Activated gamma-delta T cell treated with anti-CD3 and anti-CD28 coated beads, Interleukin-2, amount 50 U/mL, for 16 hours (primary cell): ENCODE measurements around the gene CSPG4.
"Not testable (repeated sequence)": the region's sequence is repeated elsewhere in the genome, so short reads cannot be mapped to it uniquely, and the experiment has no call there.

ENCODE experiments used
- DNase-seq: peaks from one replicate; pipeline ENCODE4 v3.0.0-alpha.2; 2020; ENCODE audit warnings: low read depth

Gene CSPG4, protein sequence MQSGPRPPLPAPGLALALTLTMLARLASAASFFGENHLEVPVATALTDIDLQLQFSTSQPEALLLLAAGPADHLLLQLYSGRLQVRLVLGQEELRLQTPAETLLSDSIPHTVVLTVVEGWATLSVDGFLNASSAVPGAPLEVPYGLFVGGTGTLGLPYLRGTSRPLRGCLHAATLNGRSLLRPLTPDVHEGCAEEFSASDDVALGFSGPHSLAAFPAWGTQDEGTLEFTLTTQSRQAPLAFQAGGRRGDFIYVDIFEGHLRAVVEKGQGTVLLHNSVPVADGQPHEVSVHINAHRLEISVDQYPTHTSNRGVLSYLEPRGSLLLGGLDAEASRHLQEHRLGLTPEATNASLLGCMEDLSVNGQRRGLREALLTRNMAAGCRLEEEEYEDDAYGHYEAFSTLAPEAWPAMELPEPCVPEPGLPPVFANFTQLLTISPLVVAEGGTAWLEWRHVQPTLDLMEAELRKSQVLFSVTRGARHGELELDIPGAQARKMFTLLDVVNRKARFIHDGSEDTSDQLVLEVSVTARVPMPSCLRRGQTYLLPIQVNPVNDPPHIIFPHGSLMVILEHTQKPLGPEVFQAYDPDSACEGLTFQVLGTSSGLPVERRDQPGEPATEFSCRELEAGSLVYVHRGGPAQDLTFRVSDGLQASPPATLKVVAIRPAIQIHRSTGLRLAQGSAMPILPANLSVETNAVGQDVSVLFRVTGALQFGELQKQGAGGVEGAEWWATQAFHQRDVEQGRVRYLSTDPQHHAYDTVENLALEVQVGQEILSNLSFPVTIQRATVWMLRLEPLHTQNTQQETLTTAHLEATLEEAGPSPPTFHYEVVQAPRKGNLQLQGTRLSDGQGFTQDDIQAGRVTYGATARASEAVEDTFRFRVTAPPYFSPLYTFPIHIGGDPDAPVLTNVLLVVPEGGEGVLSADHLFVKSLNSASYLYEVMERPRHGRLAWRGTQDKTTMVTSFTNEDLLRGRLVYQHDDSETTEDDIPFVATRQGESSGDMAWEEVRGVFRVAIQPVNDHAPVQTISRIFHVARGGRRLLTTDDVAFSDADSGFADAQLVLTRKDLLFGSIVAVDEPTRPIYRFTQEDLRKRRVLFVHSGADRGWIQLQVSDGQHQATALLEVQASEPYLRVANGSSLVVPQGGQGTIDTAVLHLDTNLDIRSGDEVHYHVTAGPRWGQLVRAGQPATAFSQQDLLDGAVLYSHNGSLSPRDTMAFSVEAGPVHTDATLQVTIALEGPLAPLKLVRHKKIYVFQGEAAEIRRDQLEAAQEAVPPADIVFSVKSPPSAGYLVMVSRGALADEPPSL (N-terminal part only)

DNA sequence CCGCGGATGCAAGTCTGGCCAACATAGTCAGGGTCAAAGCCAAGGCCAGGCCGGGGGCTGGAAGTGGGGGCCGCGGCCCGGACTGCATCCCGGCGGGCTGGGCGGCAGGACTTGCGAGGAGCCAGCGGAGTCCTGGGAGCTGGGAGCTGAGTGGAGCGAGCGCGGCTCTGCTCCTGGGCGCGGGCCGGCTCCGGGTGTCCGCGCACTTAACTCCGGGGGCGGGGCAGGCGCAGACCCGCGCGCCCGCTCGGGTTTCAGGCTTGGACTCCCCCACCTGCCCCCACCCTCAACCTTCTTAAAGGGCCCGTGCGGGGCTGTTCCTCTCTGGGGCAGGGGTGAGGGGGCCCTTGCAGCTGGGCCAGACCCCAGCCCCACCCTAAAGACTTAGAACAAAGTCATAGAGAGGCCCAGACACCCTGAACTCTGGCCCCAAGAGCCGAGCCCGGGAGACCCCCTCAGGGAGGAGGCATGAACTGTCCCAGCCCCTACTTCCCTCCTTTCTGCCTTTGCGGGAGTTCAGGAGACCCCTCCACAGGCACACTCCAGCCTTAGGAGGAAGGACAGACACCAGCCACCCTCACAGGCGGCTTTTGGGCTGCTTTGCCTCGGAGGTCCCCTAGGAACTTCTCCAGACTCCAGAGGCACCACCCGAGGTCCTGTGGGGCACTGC lies at the start of gene CSPG4:
Gene CSPG4 (minus strand): TSS at position 181 of the 670 bp plus-strand sequence. CDS start 93 bp downstream, at position 88.
- DNase-seq, result no peak

DNA sequence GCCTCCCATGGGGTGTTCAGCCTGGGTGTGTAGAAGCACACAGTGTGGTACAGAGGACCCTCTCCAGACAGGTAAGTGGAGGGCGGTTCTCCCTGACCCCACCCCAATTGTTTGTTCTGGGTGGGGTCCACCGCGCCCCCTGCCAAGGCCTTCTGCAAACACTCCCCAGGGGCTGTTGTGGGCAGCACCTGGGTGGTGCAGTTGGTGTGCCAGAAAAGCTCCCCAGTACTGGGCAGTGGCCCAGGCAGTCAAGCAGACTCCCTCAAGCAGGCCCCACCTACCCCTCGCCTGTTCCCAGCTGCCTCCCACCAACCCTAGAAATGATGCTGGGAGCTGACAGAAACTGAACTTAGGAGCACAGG lies 49.7 kb upstream of the CSPG4 start:
- DNase-seq, result not testable (repeated sequence)

DNA sequence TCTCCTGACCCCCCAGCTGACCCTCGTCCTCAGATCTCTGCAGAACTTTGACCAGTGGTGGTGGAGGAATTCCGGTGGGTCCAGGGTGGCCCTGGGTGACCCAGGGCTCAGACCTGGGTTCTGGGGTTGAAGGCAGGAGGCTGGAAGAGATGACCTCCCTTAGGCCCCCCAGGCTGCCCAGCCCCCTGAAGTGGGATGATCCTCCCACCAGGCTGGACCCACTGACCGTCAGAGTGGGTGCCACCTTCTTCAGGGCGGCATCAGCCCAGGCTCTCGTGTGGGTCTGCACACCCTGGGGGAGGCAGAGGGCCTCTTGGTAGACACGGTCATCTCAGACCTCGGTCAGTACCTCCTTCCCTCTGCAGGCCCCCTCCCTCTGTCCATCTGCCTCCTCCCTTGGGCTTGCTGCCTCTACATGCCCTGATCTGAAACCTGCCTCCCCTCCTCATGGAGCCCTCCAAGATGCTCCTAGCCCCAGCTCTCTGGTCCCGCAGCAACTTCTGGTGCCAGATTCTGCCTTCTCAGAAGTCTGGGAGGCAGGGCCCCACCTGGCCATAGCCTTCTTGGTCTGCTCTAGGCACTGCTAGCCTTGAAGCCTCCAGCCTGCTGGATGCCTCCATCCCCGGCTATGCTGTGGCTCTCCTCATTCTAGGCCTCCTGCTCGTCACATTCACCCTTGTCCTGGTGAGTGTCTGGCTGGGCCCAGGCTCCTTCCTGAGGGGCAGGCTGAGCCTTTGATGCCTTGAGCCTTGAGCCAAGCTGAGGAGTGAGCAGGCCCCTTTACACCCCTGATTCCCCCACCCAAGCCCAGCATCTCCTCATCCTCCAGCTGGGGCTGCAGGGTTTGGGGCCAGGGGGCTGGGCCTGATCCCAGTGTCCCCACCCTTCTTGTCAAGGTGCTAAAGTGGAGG lies 49.1 kb upstream of the CSPG4 start:
- no peak for DNase-seq

DNA sequence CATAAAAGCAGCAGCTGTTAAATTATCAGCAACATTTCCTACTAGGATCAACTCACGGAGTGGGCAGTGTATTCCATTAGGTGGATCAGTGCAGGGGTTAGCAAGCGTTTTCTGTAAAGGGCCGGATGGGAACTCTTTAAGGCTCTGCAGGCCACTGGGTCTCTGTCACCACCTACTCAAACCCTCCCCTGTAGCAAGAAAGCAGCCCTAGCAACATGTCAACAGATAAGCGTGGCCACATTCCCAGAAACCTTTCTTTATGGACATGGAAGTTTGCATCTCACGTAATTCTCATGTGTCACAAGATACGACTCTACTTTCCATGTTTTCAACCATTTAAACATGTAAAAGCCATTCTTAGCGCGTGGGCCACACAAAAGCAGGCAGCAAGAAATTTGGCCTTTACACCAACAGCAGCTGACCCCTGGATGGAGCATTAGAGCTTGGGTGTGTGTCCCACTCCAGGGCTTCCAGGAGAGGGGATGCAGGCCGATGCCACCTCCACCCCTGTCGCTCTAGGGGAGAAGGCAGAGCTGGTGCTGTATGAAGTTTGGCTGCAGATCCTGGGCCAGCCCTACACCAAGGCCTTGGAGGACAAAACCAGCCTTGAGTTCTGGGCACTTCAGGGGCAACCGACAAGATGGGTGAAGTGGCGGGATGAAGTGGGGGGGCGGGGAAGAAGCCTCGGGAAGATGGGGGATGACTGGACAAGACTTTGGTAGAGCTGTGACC lies 48.2 kb upstream of the CSPG4 start:
- no peak for DNase-seq

DNA sequence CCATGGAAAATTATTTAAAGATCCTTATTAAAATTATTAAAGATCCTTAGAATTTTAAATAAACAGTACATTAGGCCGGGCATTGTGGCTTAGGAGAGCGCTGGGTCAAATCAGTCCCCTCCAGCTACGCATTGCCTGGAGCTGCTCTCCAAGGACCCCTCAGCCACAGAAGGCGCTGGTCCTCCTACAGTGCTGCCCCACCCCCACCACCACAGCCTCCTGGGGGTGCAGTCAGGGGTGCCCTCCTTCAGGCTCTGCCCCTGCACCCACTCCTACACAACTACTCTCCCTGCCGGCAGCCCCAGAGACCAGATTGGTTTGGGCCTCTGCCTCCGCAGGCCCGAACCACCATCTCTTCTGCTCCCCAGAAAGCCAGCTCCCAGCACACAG lies 47.5 kb upstream of the CSPG4 start:
- DNase-seq, result not testable (repeated sequence)

DNA sequence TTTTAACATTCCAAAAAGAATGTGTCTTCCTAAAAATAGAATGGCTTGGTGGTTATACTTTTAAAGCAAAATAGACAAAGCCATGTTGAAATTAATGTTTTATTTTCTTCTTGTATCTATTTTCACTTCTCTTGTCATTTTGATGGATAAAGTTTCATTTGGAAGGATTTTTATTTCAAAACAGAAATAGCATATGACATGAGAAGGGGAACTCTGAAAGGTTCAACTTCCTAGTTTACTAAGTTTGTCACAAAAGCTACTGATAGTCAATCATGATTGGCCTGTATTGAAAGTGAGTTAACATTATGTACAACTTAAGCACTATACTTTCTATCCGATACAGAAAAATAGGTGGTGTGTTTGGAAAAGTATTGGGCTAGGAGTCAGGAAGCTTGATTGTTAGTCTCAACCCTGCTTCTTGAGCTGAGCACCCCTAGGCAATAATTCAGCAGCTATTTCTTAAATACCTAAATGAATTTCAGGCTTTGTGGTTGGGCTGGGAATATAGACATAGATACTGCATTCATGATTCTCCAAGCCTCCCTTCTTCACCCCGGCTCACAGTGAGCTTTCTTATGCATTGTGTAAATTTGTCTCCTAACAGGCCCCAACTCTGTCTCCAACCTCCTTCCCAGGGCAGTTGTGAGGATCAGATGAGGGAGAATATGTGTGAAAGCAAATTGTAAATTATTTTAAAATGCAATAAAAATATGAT lies 46.9 kb upstream of the CSPG4 start:
- DNase-seq, result no peak

DNA sequence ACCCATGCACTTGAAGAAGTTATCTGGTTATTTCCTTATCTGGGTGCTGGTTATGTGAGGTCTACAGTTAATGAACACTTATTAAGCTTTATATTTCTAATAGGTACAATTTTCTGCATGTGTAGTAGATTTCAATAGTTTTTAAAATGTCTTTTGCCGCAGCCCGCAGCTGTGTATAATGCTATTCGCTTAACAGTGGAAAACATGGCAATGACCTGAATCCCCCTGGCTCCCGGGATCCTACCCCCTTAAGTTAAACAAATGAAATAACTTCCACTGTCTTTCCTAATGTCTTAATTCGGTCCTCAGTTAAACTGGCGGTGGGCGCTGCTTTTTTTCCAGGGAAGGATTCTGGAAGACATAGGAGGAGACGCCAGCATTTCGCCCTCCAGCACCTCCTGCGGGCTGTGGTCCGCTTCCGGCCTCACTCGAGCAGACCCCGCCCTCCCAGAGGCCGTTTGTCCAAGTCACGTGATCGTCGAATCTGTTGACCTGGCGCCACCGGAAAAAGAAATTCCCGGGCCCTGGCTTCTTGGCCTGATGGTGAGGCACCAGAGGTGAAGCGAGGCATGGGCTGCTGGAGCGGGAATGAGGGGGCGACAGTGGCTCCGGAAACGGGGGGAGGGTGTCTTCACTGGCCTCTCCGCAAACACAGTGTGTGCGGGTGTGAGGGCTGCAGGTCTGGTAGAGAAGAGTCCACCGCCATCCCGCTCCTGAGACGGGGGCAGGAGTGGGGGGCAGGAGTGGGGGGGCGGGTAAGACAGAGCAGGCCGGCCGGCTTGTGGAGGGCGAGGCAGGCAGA lies 45.6 kb upstream of the CSPG4 start:
- peak; percentile 12 for DNase-seq

DNA sequence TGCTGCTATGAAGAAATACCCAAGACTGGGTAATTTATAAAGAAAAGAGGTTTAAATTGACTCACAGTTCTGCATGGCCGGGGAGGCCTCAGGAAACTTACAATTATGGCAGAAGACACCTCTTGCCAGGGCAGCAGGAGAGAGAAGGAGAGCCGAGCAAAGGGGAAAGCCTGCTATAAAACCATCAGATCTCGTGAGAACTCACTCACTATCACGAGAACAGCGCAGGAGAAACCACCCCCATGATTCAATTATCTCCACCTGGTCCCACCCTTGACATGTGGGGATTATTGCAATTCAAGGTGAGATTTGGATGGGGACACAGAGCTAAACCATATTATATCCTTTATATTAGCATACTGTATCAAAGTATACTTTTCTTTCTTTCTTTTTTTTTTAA lies 42.2 kb upstream of the CSPG4 start:
- DNase-seq, result not testable (repeated sequence)

DNA sequence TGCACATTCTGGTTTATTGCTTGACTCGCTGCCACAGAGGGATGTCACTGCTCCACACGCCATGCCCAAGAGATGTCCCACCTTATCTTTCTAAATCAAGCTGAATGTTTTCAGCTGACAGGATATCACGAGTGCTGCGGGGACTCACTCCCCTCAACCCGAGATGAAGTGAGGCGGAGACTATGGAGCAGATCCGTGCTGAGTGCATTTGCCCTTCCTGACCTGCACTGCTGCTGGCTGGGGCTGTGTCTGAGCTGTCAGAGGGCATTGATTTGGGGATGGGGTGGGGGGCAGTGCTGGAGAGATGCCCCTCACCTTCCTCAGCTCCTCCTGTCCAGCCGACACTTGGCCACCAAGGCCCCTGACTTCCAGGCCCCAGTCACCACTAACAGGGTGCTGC lies 40.5 kb upstream of the CSPG4 start:
- DNase-seq, result no peak

DNA sequence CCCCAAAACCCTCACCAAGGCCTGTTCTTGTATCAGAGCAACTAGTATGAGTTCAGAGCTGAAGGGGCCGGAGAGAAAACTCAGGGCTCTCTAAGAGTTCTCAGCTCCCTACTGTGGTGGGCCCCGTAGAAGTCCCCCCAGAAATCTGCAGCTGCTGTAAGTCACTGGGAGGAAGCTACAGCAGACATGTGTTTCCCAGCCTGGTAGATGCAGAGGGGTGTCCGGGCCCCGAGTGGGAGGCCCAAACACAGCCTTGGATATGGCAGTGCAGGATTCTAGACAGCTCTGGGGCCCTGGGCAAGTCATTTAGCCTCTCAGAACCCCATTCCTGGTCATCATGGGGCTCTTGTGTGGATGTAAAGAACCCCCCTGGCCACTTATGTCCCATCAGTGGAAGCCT lies 39.2 kb upstream of the CSPG4 start:
- no peak for DNase-seq

DNA sequence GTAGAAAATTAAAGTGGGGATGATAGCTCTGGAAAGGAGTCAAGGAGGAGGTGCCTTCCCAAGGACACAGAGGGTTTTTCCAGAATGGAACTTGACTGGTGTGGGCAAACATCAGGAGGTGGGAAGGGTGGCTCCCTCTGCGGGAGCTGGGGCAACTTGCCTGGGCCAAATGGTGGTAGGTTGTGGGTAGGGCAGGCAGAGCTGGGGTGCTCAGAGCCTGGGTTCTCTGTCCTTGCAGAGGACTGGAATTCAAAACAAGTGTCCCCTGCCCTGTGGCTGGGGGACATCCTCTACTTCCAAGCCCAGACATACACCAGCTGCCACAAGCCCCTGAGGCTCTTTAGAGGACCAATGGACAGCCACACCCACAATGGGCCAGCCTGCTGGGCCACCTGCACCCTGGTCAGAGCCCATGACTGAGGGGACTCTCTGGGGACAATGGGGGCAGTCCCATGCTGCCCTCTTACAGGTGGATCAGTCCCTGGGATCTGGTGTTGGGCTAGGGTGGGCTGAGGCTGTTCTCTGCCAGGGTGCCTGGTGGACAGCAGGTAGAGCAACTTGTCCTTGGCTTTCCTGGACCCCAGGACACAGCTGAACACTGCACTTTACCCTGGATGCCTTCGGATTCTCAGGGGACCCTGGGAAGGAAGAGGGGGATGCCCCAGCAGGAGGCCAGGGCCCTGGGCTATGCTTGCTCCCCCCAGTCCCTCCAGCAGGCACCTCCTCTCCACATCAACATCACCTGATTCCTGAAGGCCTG lies 38.6 kb upstream of the CSPG4 start:
- DNase-seq, result no peak

DNA sequence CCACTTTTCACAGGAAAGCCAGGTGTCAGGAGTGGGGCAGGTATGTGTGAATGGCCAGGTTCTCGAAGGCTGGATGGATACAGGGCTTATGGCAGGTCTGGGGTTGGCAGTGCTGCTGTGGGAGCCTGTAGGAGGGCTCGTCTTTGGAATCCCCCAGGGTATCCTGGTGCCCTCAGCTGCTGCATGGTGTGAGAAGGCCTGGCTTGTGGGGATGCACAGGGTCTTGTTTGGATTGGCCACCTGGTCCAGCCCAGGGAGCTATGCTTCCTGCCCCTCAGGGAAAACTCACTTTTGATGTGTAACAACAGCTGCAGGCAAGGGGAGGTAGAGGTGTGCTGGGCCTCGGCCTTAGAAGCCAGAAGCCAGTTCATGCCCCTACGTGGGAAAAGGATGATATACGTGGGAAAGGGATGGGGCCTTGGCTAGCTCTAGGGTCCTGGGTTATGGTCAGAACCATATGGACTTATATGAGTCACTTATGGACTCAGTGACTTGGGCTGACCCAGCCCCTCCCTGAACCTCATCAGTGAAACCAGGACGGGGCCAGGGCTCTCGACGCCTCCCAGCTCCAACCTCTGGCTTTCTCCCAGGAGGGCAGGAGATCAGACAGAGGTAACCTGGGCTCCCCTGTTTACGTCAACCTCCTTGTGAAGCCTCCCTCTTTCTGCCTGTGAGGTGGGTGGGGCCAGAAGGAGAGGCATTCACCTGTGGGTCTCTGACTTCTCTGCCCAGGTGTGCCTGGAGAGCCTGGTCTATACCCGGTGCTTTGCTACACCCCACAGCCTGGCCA lies 37.8 kb upstream of the CSPG4 start:
- no peak for DNase-seq

DNA sequence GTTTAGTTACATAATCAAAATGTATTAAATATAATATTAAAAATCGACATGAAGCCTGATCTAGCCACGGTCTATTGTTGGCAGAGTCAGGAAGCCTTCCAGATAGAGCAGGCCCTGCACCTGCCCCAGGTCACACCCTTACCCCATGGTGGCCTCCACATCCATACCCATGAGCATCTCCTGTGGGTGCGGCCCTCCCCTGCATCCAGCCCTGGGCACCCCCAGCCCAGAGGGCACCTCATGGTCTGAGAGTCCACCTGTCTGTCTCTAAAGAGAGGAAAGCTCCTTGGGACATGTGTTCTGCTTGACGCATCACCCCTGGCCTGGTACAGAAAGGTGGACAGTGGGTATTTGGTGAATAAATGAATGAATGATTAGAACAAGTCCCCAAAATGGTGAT lies 37.2 kb upstream of the CSPG4 start:
- DNase-seq, result no peak

DNA sequence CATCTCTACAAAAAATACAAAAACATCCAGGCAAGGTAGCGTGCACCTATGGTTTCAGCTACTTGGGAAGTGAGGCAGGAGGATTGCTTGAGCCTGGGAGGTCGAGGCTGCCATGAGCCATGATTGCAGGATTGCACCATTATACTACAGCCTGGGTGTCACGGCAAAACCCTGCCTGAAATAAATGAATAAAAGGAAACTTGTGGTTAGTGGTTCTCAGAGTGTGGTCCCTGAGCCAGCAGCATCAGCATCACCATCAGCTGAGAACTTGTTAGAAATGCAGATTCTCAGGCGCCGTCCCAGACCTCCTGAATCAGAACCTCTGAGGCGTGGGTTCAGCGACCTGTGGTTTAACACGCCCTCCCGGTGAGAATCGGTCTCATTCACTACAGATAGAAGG lies 36.2 kb upstream of the CSPG4 start:
- peak; percentile 18 for DNase-seq

DNA sequence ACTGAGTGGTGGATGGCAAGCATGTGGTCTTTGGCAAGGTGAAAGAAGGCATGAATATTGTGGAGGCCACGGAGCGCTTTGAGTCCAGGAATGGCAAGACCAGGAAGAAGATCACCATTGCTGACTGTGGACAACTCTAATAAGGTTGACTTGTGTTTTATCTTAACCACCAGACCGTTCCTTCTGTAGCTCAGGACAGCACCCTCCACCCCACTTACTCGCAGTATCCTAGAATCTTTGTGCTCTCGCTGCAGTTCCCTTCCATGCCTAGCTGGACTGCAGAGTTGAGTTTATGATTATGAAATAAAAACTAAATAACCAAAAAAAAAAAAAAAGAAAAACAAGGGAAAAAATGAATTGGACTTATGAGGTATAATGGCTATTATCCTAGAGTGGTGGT lies 34.5 kb upstream of the CSPG4 start:
- not testable (repeated sequence) for DNase-seq

DNA sequence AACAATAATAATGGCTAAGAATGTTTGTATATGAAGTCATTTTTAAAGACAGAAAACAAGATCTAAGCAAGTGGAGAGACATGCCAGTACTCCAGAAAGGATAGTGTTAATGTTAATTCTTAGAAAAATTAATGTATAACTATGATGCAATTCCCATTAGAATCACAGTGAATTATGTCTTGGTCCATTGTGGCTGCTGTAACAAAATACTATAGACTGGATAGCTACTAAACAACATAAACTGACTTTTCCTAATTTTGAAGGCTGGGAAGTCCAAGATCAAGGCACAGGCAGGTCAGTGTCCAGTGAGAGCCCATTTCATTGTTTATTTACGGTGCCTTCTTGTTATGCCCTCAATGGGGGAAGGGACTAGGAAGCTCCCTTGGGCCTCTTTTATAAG lies 32.7 kb upstream of the CSPG4 start:
- no peak for DNase-seq

DNA sequence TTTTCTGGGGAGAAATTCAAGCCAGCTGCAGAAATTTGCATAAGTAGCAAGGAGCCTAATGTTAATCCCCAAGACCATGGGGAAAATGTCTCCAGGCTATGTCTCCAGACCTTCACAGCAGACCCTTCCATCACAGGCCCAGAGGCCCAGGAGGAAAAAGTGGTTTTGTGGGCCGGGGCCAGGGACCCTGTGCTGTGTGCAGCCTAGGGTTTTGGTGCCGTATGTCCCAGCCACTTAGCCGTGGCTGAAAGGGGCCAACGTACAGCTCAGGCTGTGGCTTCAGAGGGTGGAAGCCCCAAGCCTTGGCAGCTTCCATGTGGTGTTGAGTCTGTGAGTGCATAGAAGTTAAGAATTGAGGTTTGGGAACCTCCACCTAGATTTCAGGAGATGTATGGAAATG lies 29.7 kb upstream of the CSPG4 start:
- DNase-seq, result not testable (repeated sequence)
